Measurements from ENCODE around the gene APOBEC3A.

APOBEC3A gene

GRCh38 chr22:38919631-38920190 is 37.7 kb upstream of the APOBEC3A start:
- no peak overlapping the region for H2AFZ ChIP-seq (ENCODE audit: low read depth, low read length)
- H3K79me2 ChIP-seq (ENCODE audit: insufficient read depth, low read length): no peaks in the 10 kb centered on the region
- H4K20me1 ChIP-seq (ENCODE audit: insufficient read depth, low read length): no peaks in the 10 kb centered on the region; the same call in 1 of the 2 replicates
- H3K27ac ChIP-seq (ENCODE audit: low read length): no peak overlapping the region
- H3K4me2 ChIP-seq (ENCODE audit: insufficient read depth, low read length): no peak overlapping the region
- no peak overlapping the region for H3K4me3 ChIP-seq (ENCODE audit: low read depth in 1 of 2, low read length in 2 of 2)
- H3K9me3 ChIP-seq (ENCODE audit: insufficient read depth, low read length, severe bottlenecking): no peaks in the 10 kb centered on the region
- no peaks in the 10 kb centered on the region for H3K36me3 ChIP-seq (ENCODE audit: insufficient read depth, low read length)
- no peak overlapping the region for H3K9ac ChIP-seq (ENCODE audit: low read depth, low read length)
- TF ChIP-seq EZH2 (IDR thresholded peaks at IDR 0.05; ENCODE audit: borderline replicate concordance, low read depth, low read length, severe bottlenecking) (no peak), CTCF (IDR thresholded peaks at IDR 0.05; ENCODE audit: borderline replicate concordance, extremely low read depth, low read length, poor library complexity, severe bottlenecking) (no peak)
- no peaks in the 10 kb centered on the region for H3K4me1 ChIP-seq (ENCODE audit: insufficient read depth, low read length)
- ATAC-seq (ENCODE audit: insufficient read depth, low read depth) (no peak), DNase-seq (no peak)
- no peaks in the 10 kb centered on the region for H3K27me3 ChIP-seq (ENCODE audit: insufficient read depth, low read length, poor library complexity)

GRCh38 chr22:38921120-38921519 is 36.3 kb upstream of the APOBEC3A start:
- Histone ChIP-seq H3K9ac (ENCODE audit: low read depth, low read length) (no peak overlapping the region), H3K9me3 (ENCODE audit: insufficient read depth, low read length, severe bottlenecking) (no peaks in the 10 kb centered on the region), H3K27ac (ENCODE audit: low read length) (no peak overlapping the region), H4K20me1 (ENCODE audit: insufficient read depth, low read length) (no peaks in the 10 kb centered on the region; the same call in 1 of the 2 replicates), H3K4me2 (ENCODE audit: insufficient read depth, low read length) (no peak overlapping the region), H3K36me3 (ENCODE audit: insufficient read depth, low read length) (no peaks in the 10 kb centered on the region), H3K4me1 (ENCODE audit: insufficient read depth, low read length) (no peaks in the 10 kb centered on the region), H3K27me3 (ENCODE audit: insufficient read depth, low read length, poor library complexity) (peaks cover 7% of the 10 kb centered on the region), H3K79me2 (ENCODE audit: insufficient read depth, low read length) (no peaks in the 10 kb centered on the region), H3K4me3 (ENCODE audit: low read depth in 1 of 2, low read length in 2 of 2) (no peak overlapping the region), H2AFZ (ENCODE audit: low read depth, low read length) (no peak overlapping the region)
- DNase-seq (no peak), ATAC-seq (ENCODE audit: insufficient read depth, low read depth) (no peak)
- no peak for TF ChIP-seq CTCF (IDR thresholded peaks at IDR 0.05; ENCODE audit: borderline replicate concordance, extremely low read depth, low read length, poor library complexity, severe bottlenecking)
- TF ChIP-seq EZH2 (IDR thresholded peaks at IDR 0.05; ENCODE audit: borderline replicate concordance, low read depth, low read length, severe bottlenecking): no peak

GRCh38 chr22:38921806-38922205 is 35.6 kb upstream of the APOBEC3A start:
- Histone ChIP-seq H2AFZ (ENCODE audit: low read depth, low read length) (no peak overlapping the region), H3K27me3 (ENCODE audit: insufficient read depth, low read length, poor library complexity) (peaks cover 7% of the 10 kb centered on the region), H3K4me3 (ENCODE audit: low read depth in 1 of 2, low read length in 2 of 2) (no peak overlapping the region), H3K79me2 (ENCODE audit: insufficient read depth, low read length) (no peaks in the 10 kb centered on the region), H4K20me1 (ENCODE audit: insufficient read depth, low read length) (no peaks in the 10 kb centered on the region; the same call in 1 of the 2 replicates), H3K9me3 (ENCODE audit: insufficient read depth, low read length, severe bottlenecking) (no peaks in the 10 kb centered on the region), H3K36me3 (ENCODE audit: insufficient read depth, low read length) (no peaks in the 10 kb centered on the region), H3K4me2 (ENCODE audit: insufficient read depth, low read length) (no peak overlapping the region), H3K9ac (ENCODE audit: low read depth, low read length) (no peak overlapping the region), H3K27ac (ENCODE audit: low read length) (no peak overlapping the region), H3K4me1 (ENCODE audit: insufficient read depth, low read length) (no peaks in the 10 kb centered on the region)
- ATAC-seq (ENCODE audit: insufficient read depth, low read depth) (no peak), DNase-seq (no peak)
- no peak for TF ChIP-seq CTCF (IDR thresholded peaks at IDR 0.05; ENCODE audit: borderline replicate concordance, extremely low read depth, low read length, poor library complexity, severe bottlenecking)
- no peak for TF ChIP-seq EZH2 (IDR thresholded peaks at IDR 0.05; ENCODE audit: borderline replicate concordance, low read depth, low read length, severe bottlenecking)

Measured in DND-41 (cell line).